GM13976 (cell line): ENCODE data around the gene PITPNM1.
"Not testable (repeated sequence)": the region's sequence is repeated elsewhere in the genome, so short reads cannot be mapped to it uniquely, and the experiment has no call there.

Experiments used
- DNase-seq: peaks from one replicate; pipeline ENCODE4 v3.0.0; 2012; ENCODE audit warnings: low spot score
- CTCF ChIP-seq: IDR thresholded peaks from 2 replicates; pipeline ENCODE4 v1.5.1; 2012; ENCODE audit warnings: borderline replicate concordance, mild to moderate bottlenecking; ENCODE audit not compliant: insufficient read depth; ENCODE audit errors: extremely low read depth, missing control alignments, control extremely low read depth
- in situ Hi-C: fragments of 300-500 bp; cut with MboI; formaldehyde crosslinking; loops from one replicate; pipeline ENCODE4 v1.12.0; 2022; ENCODE audit warnings: low sequenced_read_pairs, mixed read lengths, inconsistent platforms; ENCODE audit not compliant: unreplicated experiment

PITPNM1 gene

GRCh38 chr11:67482827-67483798 is 22.1 kb downstream of the PITPNM1 start, which contains the start of gene AIP:
Gene AIP (plus strand): TSS chr11:67483026. CDS start chr11:67483159, 133 bp downstream.
- TF ChIP-seq CTCF: peak; percentile 11
- in situ Hi-C loops: no loop called here

GRCh38 chr11:67482275-67482826 is 22.8 kb downstream of the PITPNM1 start:
- no peak for TF ChIP-seq CTCF
- in situ Hi-C loops: no loop called here
- DNase-seq: no peak

More at GRCh38 chr11:67482827-67483798, 22.1 kb downstream of the PITPNM1 start, which contains the start of gene AIP:
- DNase-seq: peak; percentile 95

GRCh38 chr11:67477344-67478050 is 27.7 kb downstream of the PITPNM1 start:
- in situ Hi-C loops, DNase-seq: not testable (repeated sequence)

GRCh38 chr11:67476692-67477091 is 28.5 kb downstream of the PITPNM1 start:
- in situ Hi-C loops, DNase-seq: not testable (repeated sequence)

GRCh38 chr11:67472882-67473281 is 32.3 kb downstream of the PITPNM1 start:
- no peak for DNase-seq
- no peak for TF ChIP-seq CTCF
- in situ Hi-C loops: no loop called here

- DNase-seq: no peak
- TF ChIP-seq CTCF: no peak
- in situ Hi-C loops: no loop called here
Measured at GRCh38 chr11:67470337-67471002, 34.7 kb downstream of the PITPNM1 start.

- in situ Hi-C loops: no loop called here
- DNase-seq: no peak
- no peak for TF ChIP-seq CTCF
Measured at GRCh38 chr11:67469508-67469811, 35.7 kb downstream of the PITPNM1 start.
